K562 (cell line): Measurements from ENCODE around the gene AK2. TPM values are rescaled to one million over a fixed set of nuclear protein-coding genes. Genes with fewer than 3 reads are reported as not detected.
A peak's percentile ranks its signal among the peaks of the same experiment; 100 is the strongest.

Experiments
- ELF2 ChIP-seq: fragments of 250-450 bp; sonication (Bioruptor Pico); IDR thresholded peaks from 2 replicates; pipeline ENCODE4 v1.5.0; 2021; ENCODE audit warnings: mild to moderate bottlenecking
- ESRRA ChIP-seq: fragments of 450-650 bp; IDR thresholded peaks from 2 replicates; pipeline ENCODE4 v1.6.1; 2014; ENCODE audit warnings: low read depth, mild to moderate bottlenecking, moderate library complexity, borderline replicate concordance
- GTF2E2 ChIP-seq: fragments of 200-800 bp; sonication (Bioruptor generic); IDR thresholded peaks from 2 replicates; pipeline ENCODE4 v1.6.1; 2016; ENCODE audit warnings: missing genetic modification characterization, missing compliant biosample characterization
- KHSRP ChIP-seq: fragments of 450-650 bp; IDR thresholded peaks from 2 replicates; pipeline ENCODE4 v1.6.1; 2017
- MECOM ChIP-seq: fragments of 250-450 bp; sonication (Bioruptor Pico); IDR thresholded peaks from 2 replicates; pipeline ENCODE4 v1.8.0; 2022; ENCODE audit warnings: inconsistent platforms
- NCOA2 ChIP-seq, 2 experiments: fragments of 450-650 bp; IDR thresholded peaks; 2 replicates each; pipeline ENCODE4 v1.6.1; 2018; ENCODE audit warnings: mild to moderate bottlenecking in 2 of 2, moderate library complexity in 1 of 2; ENCODE audit not compliant: partially characterized antibody in 2 of 2
- SRSF1 ChIP-seq: fragments of 200-400 bp; formaldehyde crosslinking; IDR thresholded peaks from 2 replicates; pipeline ENCODE4 v1.6.1; 2017; ENCODE audit warnings: mild to moderate bottlenecking, low read depth, low read length, moderate library complexity
- TAF15 ChIP-seq: fragments of 200-400 bp; formaldehyde crosslinking; IDR thresholded peaks from 2 replicates; pipeline ENCODE4 v1.6.1; 2017; ENCODE audit warnings: mild to moderate bottlenecking, low read depth, low read length, moderate library complexity
- ZKSCAN1 ChIP-seq: fragments of 150-350 bp; IDR thresholded peaks from 2 replicates; pipeline ENCODE4 v1.6.1; 2016; ENCODE audit warnings: low read depth, low read length
- ZNF23 ChIP-seq: fragments of 250-450 bp; sonication (Bioruptor Pico); IDR thresholded peaks from 2 replicates; pipeline ENCODE4 v1.4.0; 2020; ENCODE audit warnings: mild to moderate bottlenecking
- ZNF316 ChIP-seq: fragments of 450-650 bp; IDR thresholded peaks from 2 replicates; pipeline ENCODE4 v1.6.1; 2016
- ZSCAN29 ChIP-seq: fragments of 450-650 bp; IDR thresholded peaks from 2 replicates; pipeline ENCODE4 v1.6.1; 2017
- polyA plus RNA-seq, 8 experiments: library from polyadenylated mRNA; depleted of rRNA in 4 of 8; stranded (reverse) in 5 of 8; unstranded in 3 of 8; fragments of >200 nt; fragmentation: Nextera tagmentation in 2 of 8; fragmentation: Illumina TruSeq in 1 of 8; extraction: Ambion mirVana in 2 of 8; extraction: Trizol in 1 of 8; gene quantifications; 2 replicates each; pipeline versions ENCODE4 v1.2.1 to v1.2.3, GENCODE V29; 2011 to 2014; ENCODE audit warnings: inconsistent platforms in 1 of 8, missing spikeins in 1 of 8
- total RNA-seq, 7 experiments: library from RNA; depleted of rRNA in 6 of 7; stranded (reverse); fragments of >200 nt in 6 of 7; fragmentation: Illumina TruSeq in 2 of 7; extraction: Trizol in 2 of 7; gene quantifications; 2 replicates each; pipeline versions ENCODE4 v1.2.1 to v1.2.3, GENCODE V29; 2011 to 2021; ENCODE audit warnings: low replicate concordance in 1 of 7
- TF ChIP-seq, protein P1 (sequence below): fragments of 450-650 bp; IDR thresholded peaks from 2 replicates; pipeline ENCODE4 v1.6.1; 2016
- TF ChIP-seq, protein P2 (sequence below): fragments of 450-650 bp; conservative IDR thresholded peaks from 2 replicates; pipeline ENCODE4 v1.6.1; 2016; ENCODE audit warnings: missing genetic modification characterization, low read depth, mild to moderate bottlenecking, missing compliant biosample characterization, moderate library complexity
- TF ChIP-seq, protein P3 (sequence below): sonication (generic); formaldehyde crosslinking; IDR thresholded peaks from 2 replicates; pipeline ENCODE4 v1.8.0; 2022; ENCODE audit warnings: mild to moderate bottlenecking, missing genetic modification reagents
- TF ChIP-seq, protein P4 (sequence below), 2 experiments: fragments of 450-650 bp; conservative IDR thresholded peaks; 2 replicates each; pipeline ENCODE4 v1.6.1; 2017; ENCODE audit warnings: mild to moderate bottlenecking in 2 of 2, moderate library complexity in 2 of 2

AK2 gene
- total and polyA plus RNA-seq, 9 of the 15 experiments (the other 6 are each of a cell fraction or from before 2014, with no cell fraction given) = 105 to 1,050 (median 509) TPM

DNA sequence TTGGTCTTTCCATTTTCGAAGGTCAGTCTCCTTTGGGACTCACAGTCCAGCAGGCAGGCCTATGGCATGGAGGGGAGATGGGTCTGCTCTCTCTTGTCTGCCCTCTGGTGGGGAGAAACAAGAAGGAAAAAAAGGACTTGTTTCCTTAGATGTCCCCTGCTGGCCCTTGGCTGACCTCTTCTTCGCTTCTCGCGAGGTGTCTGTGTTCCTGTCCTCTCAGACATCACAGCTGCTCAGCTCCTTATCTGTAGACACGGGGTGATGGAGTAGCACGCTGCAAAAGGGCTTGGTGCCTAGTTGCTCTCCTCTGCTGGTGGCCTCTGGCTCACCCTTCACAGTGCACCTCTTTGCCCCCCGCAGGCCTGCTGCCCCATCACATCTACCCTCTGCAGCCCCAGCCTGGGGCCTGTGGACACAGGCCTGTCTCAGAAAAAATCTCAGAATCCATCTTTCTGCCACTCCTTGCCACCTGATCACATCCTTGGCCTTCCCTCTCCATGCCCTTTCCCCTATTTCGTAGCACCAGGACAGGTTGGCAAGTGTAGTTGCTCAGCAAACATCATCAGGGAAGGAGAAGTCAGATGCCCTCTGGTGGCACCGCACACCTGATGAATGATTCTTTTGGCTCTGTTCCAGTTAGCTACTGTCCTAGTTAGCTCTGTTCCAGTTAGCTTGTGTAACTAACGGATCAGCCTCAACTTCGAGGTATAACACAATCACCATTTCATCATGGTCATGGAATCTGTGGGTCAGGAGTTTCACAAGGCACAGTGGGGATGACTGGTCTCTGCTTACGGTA is 18.7 kb upstream of the AK2 start (continued):
- TF ChIP-seq, protein P1, sequence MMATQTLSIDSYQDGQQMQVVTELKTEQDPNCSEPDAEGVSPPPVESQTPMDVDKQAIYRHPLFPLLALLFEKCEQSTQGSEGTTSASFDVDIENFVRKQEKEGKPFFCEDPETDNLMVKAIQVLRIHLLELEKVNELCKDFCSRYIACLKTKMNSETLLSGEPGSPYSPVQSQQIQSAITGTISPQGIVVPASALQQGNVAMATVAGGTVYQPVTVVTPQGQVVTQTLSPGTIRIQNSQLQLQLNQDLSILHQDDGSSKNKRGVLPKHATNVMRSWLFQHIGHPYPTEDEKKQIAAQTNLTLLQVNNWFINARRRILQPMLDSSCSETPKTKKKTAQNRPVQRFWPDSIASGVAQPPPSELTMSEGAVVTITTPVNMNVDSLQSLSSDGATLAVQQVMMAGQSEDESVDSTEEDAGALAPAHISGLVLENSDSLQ = peak; percentile 77
- TF ChIP-seq TAF15 (no peak), ELF2 (CRISPR knock-in tag) (no peak), KHSRP (no peak), ESRRA (peak; percentile 94), ZNF23 (no peak), SRSF1 (no peak), NCOA2 (IDR thresholded peaks at IDR 0.05; ENCODE audit: partially characterized antibody in 2 of 2) (no peak), MECOM (CRISPR knock-in tag) (no peak), ZSCAN29 (no peak), GTF2E2 (no peak), ZKSCAN1 (no peak), ZNF316 (no peak)
- TF ChIP-seq, protein P2, sequence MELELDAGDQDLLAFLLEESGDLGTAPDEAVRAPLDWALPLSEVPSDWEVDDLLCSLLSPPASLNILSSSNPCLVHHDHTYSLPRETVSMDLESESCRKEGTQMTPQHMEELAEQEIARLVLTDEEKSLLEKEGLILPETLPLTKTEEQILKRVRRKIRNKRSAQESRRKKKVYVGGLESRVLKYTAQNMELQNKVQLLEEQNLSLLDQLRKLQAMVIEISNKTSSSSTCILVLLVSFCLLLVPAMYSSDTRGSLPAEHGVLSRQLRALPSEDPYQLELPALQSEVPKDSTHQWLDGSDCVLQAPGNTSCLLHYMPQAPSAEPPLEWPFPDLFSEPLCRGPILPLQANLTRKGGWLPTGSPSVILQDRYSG (tag) = no peak
- TF ChIP-seq, protein P3, sequence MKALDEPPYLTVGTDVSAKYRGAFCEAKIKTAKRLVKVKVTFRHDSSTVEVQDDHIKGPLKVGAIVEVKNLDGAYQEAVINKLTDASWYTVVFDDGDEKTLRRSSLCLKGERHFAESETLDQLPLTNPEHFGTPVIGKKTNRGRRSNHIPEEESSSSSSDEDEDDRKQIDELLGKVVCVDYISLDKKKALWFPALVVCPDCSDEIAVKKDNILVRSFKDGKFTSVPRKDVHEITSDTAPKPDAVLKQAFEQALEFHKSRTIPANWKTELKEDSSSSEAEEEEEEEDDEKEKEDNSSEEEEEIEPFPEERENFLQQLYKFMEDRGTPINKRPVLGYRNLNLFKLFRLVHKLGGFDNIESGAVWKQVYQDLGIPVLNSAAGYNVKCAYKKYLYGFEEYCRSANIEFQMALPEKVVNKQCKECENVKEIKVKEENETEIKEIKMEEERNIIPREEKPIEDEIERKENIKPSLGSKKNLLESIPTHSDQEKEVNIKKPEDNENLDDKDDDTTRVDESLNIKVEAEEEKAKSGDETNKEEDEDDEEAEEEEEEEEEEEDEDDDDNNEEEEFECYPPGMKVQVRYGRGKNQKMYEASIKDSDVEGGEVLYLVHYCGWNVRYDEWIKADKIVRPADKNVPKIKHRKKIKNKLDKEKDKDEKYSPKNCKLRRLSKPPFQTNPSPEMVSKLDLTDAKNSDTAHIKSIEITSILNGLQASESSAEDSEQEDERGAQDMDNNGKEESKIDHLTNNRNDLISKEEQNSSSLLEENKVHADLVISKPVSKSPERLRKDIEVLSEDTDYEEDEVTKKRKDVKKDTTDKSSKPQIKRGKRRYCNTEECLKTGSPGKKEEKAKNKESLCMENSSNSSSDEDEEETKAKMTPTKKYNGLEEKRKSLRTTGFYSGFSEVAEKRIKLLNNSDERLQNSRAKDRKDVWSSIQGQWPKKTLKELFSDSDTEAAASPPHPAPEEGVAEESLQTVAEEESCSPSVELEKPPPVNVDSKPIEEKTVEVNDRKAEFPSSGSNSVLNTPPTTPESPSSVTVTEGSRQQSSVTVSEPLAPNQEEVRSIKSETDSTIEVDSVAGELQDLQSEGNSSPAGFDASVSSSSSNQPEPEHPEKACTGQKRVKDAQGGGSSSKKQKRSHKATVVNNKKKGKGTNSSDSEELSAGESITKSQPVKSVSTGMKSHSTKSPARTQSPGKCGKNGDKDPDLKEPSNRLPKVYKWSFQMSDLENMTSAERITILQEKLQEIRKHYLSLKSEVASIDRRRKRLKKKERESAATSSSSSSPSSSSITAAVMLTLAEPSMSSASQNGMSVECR = no peak
- TF ChIP-seq, protein P4, sequence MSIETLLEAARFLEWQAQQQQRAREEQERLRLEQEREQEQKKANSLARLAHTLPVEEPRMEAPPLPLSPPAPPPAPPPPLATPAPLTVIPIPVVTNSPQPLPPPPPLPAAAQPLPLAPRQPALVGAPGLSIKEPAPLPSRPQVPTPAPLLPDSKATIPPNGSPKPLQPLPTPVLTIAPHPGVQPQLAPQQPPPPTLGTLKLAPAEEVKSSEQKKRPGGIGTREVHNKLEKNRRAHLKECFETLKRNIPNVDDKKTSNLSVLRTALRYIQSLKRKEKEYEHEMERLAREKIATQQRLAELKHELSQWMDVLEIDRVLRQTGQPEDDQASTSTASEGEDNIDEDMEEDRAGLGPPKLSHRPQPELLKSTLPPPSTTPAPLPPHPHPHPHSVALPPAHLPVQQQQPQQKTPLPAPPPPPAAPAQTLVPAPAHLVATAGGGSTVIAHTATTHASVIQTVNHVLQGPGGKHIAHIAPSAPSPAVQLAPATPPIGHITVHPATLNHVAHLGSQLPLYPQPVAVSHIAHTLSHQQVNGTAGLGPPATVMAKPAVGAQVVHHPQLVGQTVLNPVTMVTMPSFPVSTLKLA (conservative IDR thresholded peaks at IDR 0.05) = peak in 1 of 2 experiments; percentile 49; a peak in 1 of 4 replicates
